Activated T-cell treated with anti-CD3 and anti-CD28 coated beads, Interleukin-2, amount 50 U/mL, for 24 hours (primary cell): Measurements from ENCODE around the gene XAB2.
"Not testable (repeated sequence)": the region's sequence is repeated elsewhere in the genome, so short reads cannot be mapped to it uniquely, and the experiment has no call there.

Experiments used
- DNase-seq: peaks from one replicate; pipeline ENCODE4 v3.0.0-alpha.2; 2020
- H3K27ac Mint-ChIP-seq: 2 replicates; pipeline ENCODE4 v1.8.0; 2020; ENCODE audit warnings: mild to moderate bottlenecking, mixed read lengths
- H3K27me3 Mint-ChIP-seq: 2 replicates; pipeline ENCODE4 v1.8.0; 2020; ENCODE audit warnings: mixed read lengths
- H3K36me3 Mint-ChIP-seq: 2 replicates; pipeline ENCODE4 v1.8.0; 2020; ENCODE audit warnings: low read depth, mixed read lengths
- H3K4me1 Mint-ChIP-seq: 2 replicates; pipeline ENCODE4 v1.8.0; 2020; ENCODE audit warnings: low read depth, mixed read lengths
- H3K4me3 Mint-ChIP-seq: 2 replicates; pipeline ENCODE4 v1.8.0; 2020; ENCODE audit warnings: mild to moderate bottlenecking, moderate library complexity, mixed read lengths
- H3K9me3 Mint-ChIP-seq: 2 replicates; pipeline ENCODE4 v1.8.0; 2020; ENCODE audit warnings: mixed read lengths

The XAB2 gene

DNA sequence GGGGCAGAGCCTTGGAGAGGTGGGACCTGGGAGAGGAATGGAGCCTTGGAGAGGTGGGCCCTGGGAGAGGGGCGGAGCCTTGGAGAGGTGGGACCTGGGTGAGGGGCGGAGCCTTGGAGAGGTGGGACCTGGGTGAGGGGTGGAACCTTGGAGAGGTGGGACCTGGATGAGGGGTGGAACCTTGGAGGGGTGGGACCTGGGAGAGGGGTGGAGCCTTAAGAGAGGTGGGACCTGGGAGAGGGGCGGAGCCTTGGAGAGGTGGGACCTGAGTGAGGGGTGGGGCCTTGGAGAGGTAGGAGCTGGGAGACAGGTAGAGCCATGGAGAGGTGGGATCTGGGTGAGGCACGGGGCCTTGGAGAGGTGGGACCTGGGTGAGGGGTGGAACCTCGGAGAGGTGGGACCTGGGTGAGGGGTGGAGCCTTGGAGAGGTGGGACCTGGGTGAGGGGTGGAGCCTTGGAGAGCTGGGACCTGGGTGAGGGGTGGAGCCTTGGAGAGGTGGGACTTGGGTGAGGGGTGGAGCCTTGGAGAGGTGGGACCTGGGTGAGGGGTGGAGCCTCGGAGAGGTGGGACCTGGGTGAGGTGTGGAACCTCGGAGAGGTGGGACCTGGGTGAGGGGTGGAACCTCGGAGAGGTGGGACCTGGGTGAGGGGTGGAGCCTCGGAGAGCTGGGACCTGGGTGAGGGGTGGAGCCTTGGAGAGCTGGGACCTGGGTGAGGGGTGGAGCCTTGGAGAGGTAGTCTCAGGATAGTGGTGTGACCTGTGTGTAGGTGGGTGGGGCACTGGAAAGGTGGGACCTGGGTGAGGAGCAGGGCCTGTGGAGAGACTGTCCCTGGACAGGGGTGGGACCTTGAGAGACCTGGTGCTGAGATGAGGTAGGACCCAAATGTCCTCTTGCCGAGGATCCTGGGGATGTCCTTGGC is 14.5 kb upstream of the XAB2 start:
- peaks cover 54% of the 10 kb centered on the region for H3K36me3 Mint-ChIP-seq
- not testable (repeated sequence) for H3K27me3 Mint-ChIP-seq, H3K9me3 Mint-ChIP-seq, DNase-seq, H3K4me3 Mint-ChIP-seq, H3K27ac Mint-ChIP-seq
- peaks cover 13% of the 10 kb centered on the region for H3K4me1 Mint-ChIP-seq

- Mint-ChIP-seq H3K4me1 (peaks cover 16% of the 10 kb centered on the region), H3K4me3 (no peak overlapping the region), H3K9me3 (no peaks in the 10 kb centered on the region), H3K27me3 (no peaks in the 10 kb centered on the region), H3K27ac (no peak overlapping the region), H3K36me3 (peaks cover 53% of the 10 kb centered on the region)
- no peak for DNase-seq
Measured at GRCh38 chr19:7643031-7643415, 13.7 kb upstream of the XAB2 start.

DNA sequence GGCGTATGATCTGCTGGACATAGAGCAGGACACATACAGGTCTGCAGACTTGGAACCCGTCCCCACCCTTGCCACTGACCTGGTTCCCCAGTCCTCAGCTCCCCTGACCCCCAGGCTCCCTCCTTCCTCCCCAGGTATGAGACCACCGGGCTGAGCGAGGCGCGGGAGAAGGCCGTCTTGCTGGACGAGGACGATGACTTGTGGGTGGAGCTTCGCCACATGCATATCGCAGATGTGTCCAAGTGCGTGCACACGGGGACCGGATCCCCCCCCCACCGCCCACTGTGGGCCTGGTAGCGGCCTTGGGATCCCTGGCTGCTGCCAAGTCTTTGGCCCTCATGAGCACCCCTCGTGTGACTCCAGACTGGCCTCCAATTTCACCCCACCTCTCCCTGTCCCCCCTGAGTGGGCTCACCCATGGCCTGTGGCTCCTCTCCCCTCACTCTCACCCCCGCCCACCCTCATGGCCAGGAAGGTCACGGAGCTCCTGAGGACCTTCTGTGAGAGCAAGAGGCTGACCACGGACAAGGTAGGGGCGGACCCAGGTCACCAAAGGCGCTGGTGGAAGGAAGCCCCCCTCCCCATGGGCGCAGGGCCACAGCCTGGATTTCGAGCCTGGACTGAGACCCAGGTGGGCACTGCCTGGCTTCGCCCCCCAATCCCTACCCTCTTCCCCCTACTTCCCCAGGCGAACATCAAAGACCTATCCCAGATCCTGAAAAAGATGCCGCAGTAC is 13.1 kb upstream of the XAB2 start:
- no peak for DNase-seq
- H3K27ac Mint-ChIP-seq = no peak overlapping the region
- peaks cover 20% of the 10 kb centered on the region for H3K4me1 Mint-ChIP-seq
- no peaks in the 10 kb centered on the region for H3K9me3 Mint-ChIP-seq
- no peaks in the 10 kb centered on the region for H3K27me3 Mint-ChIP-seq
- peaks cover 47% of the 10 kb centered on the region for H3K36me3 Mint-ChIP-seq
- no peak overlapping the region for H3K4me3 Mint-ChIP-seq

GRCh38 chr19:7641290-7642276 is 12.2 kb upstream of the XAB2 start:
- Mint-ChIP-seq H3K9me3 (no peaks in the 10 kb centered on the region), H3K36me3 (peaks cover 47% of the 10 kb centered on the region), H3K4me3 (no peak overlapping the region), H3K27me3 (no peaks in the 10 kb centered on the region), H3K27ac (no peak overlapping the region), H3K4me1 (peaks cover 23% of the 10 kb centered on the region)
- DNase-seq = no peak

- no peaks in the 10 kb centered on the region for H3K9me3 Mint-ChIP-seq
- peaks cover 29% of the 10 kb centered on the region for H3K4me1 Mint-ChIP-seq
- DNase-seq = no peak
- H3K36me3 Mint-ChIP-seq = peaks cover 42% of the 10 kb centered on the region
- no peaks in the 10 kb centered on the region for H3K27me3 Mint-ChIP-seq
- no peak overlapping the region for H3K4me3 Mint-ChIP-seq
- H3K27ac Mint-ChIP-seq = no peak overlapping the region
Measured at GRCh38 chr19:7640803-7641202, 11.5 kb upstream of the XAB2 start.

DNA sequence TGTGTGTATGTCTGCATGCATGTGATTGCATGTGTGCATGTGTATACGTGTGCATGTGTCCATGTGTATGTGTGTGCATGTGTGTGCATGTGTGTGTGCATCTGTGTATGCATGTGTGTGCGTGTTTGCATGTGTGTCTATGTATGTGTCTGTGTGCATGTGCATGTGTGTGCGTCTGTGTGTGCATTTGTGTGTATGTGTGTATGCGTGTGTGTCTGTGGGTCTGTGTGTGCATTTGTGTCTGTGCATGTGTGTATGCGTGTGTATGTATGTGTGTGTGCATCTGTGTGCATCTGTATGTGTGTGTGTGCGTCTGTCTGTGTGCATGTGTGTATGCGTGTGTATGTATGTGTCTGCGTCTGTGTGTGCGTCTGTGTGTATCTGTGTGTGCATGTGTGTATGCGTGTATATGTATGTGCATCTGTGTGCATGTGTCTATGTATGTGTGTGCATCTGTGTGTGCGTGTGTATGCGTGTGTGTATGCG is 10.6 kb upstream of the XAB2 start:
- DNase-seq = no peak
- no peaks in the 10 kb centered on the region for H3K9me3 Mint-ChIP-seq
- peaks cover 32% of the 10 kb centered on the region for H3K4me1 Mint-ChIP-seq
- H3K27ac Mint-ChIP-seq = no peak overlapping the region
- H3K4me3 Mint-ChIP-seq = no peak overlapping the region
- H3K27me3 Mint-ChIP-seq = no peaks in the 10 kb centered on the region
- H3K36me3 Mint-ChIP-seq = peaks cover 35% of the 10 kb centered on the region

DNA sequence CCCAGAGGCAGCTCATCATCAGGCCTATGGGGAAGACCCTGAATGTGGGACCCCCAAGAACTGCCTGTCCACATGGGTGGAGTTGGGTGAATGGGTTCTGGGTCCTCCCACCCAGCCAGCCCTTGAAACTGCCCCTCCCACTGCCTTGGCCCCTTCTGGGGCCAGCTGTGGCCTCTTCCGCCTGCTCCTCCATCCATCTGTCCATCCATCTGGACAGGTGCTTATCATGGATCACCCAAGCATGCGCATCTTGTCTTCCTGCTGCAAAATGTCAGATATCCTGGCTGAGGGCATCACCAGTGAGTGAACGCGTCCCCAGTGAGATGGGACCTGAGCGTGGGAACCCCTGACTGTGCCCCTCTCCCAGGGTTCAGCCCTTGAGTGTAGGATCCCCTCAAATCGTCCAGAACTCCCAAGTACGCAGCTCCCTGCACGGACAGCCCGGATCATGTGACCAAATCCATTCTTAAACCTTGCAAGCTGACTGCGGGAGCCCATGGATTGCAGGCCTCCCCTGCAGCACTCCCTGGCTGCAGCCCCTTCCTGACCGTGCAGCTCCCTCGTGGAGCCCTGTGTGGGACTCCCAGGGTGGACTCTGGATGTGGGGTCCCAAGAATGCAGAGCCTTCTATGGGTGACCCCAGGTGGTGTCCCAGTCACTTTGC is 9.6 kb upstream of the XAB2 start:
- Mint-ChIP-seq H3K27ac (no peak overlapping the region), H3K4me3 (peak overlapping the region; percentile 21), H3K4me1 (peaks cover 34% of the 10 kb centered on the region), H3K9me3 (no peaks in the 10 kb centered on the region), H3K36me3 (peaks cover 27% of the 10 kb centered on the region), H3K27me3 (no peaks in the 10 kb centered on the region)
- no peak for DNase-seq

- Mint-ChIP-seq H3K27me3 (no peaks in the 10 kb centered on the region), H3K4me1 (peaks cover 34% of the 10 kb centered on the region), H3K4me3 (peak overlapping the region; percentile 85), H3K9me3 (no peaks in the 10 kb centered on the region), H3K27ac (peak overlapping the region; percentile 92), H3K36me3 (peaks cover 31% of the 10 kb centered on the region)
- no peak for DNase-seq
Measured at GRCh38 chr19:7637374-7638256, 8.3 kb upstream of the XAB2 start.

DNA sequence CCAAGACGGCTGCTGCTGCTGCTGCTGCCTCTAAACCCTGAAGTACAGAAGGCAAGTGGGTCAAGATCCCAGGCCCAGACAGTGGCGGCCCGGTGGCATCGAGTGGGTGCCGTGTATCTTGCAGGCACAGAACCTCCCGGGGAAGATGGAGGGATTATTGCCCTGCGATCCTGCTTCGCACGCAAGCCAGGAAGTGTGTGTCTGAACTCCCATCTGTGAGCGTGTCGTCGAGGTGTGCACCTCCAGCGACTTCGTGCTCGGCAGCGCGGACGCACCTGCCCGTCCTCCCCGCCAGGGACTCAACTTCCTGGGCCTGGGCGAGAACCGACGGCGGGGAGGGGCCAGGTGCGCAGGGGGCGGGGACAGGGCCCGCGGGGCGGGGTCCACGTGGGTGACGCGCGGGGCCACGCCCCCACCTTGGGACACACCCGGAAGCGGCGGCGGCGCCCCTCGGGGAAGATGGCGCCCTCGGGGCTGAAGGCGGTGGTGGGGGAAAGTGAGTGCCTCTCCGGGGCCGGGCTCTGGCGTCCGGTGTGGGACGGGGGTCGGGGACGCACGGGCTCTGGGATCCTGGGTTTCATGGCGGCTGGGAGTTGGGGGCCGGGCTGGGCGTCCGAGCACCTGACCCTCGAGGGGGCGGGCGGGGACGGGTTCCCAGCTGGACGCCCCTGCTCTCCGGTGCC is 7.5 kb upstream of the XAB2 start, which contains the start of gene STXBP2:
Gene STXBP2 (plus strand): TSS at position 420 of the 683 bp plus-strand sequence. CDS start 40 bp downstream, at position 460.
- no peaks in the 10 kb centered on the region for H3K27me3 Mint-ChIP-seq
- H3K27ac Mint-ChIP-seq = peak within 1 kb of the TSS; percentile 92
- H3K4me1 Mint-ChIP-seq = peaks cover 34% of the 10 kb centered on the region
- peaks cover 38% of the 10 kb centered on the region for H3K36me3 Mint-ChIP-seq
- peak within 1 kb of the TSS; percentile 85 for H3K4me3 Mint-ChIP-seq
- H3K9me3 Mint-ChIP-seq = no peaks in the 10 kb centered on the region
- DNase-seq = peak; percentile 97

- H3K27ac Mint-ChIP-seq = peak overlapping the region; percentile 92
- H3K9me3 Mint-ChIP-seq = no peaks in the 10 kb centered on the region
- H3K4me1 Mint-ChIP-seq = peaks cover 34% of the 10 kb centered on the region
- H3K4me3 Mint-ChIP-seq = peak overlapping the region; percentile 85
- no peak for DNase-seq
- peaks cover 41% of the 10 kb centered on the region for H3K36me3 Mint-ChIP-seq
- H3K27me3 Mint-ChIP-seq = no peaks in the 10 kb centered on the region
Measured at GRCh38 chr19:7636317-7636690, 7.0 kb upstream of the XAB2 start.

- Mint-ChIP-seq H3K36me3 (peaks cover 40% of the 10 kb centered on the region), H3K4me3 (peak overlapping the region; percentile 85), H3K4me1 (peaks cover 38% of the 10 kb centered on the region), H3K9me3 (no peaks in the 10 kb centered on the region), H3K27ac (no peak overlapping the region), H3K27me3 (no peaks in the 10 kb centered on the region)
- no peak for DNase-seq
Measured at GRCh38 chr19:7635670-7636069, 6.3 kb upstream of the XAB2 start.

DNA sequence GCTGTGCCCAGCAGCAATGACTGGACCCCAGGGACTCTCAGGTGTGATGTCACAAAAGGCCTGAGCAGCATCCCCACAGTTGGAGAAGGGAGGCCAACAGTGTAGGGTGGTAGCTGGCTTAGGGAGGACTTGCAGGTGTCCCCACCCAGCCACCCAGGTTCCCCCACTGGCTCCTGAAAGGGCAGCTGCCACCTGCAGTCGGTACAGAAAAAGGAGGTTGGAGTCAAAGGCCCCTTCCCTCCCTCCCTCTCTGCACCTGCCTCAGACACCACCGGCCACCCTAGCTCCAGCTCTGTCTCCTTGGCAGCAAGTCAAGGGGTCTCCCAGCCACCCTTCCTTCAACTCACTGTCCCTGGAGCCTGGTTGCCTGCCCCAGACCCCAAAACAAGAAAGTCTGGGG is 4.4 kb upstream of the XAB2 start, which contains the start of gene PCP2:
Gene PCP2 (minus strand): TSS at position 22 of the 400 bp plus-strand sequence. CDS start 262 bp downstream, outside the sequence.
- H3K36me3 Mint-ChIP-seq = peaks cover 37% of the 10 kb centered on the region
- no peaks in the 10 kb centered on the region for H3K27me3 Mint-ChIP-seq

More for the DNA sequence above, 4.4 kb upstream of the XAB2 start, which contains the start of gene PCP2:
- Mint-ChIP-seq H3K4me3 (no peak within 1 kb of the TSS), H3K27ac (peak within 1 kb of the TSS; percentile 52), H3K9me3 (no peaks in the 10 kb centered on the region), H3K4me1 (peaks cover 39% of the 10 kb centered on the region)
- DNase-seq = no peak
